AG10803 (cell line): ENCODE data around the gene PRKCE.

Source experiments
- DNase-seq: peaks from one replicate; pipeline ENCODE4 v3.0.0; 2010; ENCODE audit warnings: low read depth
- H3K4me3 ChIP-seq: 2 replicates; pipeline ENCODE4 v1.5.1; 2011; ENCODE audit warnings: mild to moderate bottlenecking, low read length, control low read depth
- CTCF ChIP-seq: conservative IDR thresholded peaks from 2 replicates; pipeline ENCODE4 v1.5.1; 2011; ENCODE audit warnings: mild to moderate bottlenecking, low read length, control low read depth, inconsistent platforms

The PRKCE gene

GRCh38 chr2:46153996-46154753 lies 502.7 kb downstream of the PRKCE start:
- no peak for TF ChIP-seq CTCF
- no peak for DNase-seq
- H3K4me3 ChIP-seq: no peak overlapping the region

GRCh38 chr2:46157072-46157965 lies 505.8 kb downstream of the PRKCE start:
- no peak for TF ChIP-seq CTCF
- DNase-seq: no peak
- no peak overlapping the region for H3K4me3 ChIP-seq

- DNase-seq: no peak
- no peak overlapping the region for H3K4me3 ChIP-seq
- no peak for TF ChIP-seq CTCF
Measured at GRCh38 chr2:46157966-46158310, 506.5 kb downstream of the PRKCE start.

- no peak for DNase-seq
- H3K4me3 ChIP-seq: no peak overlapping the region
- TF ChIP-seq CTCF: no peak
Measured at GRCh38 chr2:46158661-46159060, 507.2 kb downstream of the PRKCE start.

- H3K4me3 ChIP-seq: no peak overlapping the region
- no peak for TF ChIP-seq CTCF
- no peak for DNase-seq
Measured at GRCh38 chr2:46160326-46160725, 508.9 kb downstream of the PRKCE start.

GRCh38 chr2:46161315-46161714 lies 509.8 kb downstream of the PRKCE start:
- no peak for TF ChIP-seq CTCF
- H3K4me3 ChIP-seq: no peak overlapping the region
- DNase-seq: no peak

- no peak for TF ChIP-seq CTCF
- no peak overlapping the region for H3K4me3 ChIP-seq
- DNase-seq: no peak
Measured at GRCh38 chr2:46161911-46162310, 510.4 kb downstream of the PRKCE start.
